Fibroblast of lung (primary cell): Measurements from ENCODE around the gene ASXL1. TPM values are rescaled to one million over a fixed set of nuclear protein-coding genes. Genes with fewer than 3 reads are reported as not detected.
A peak's percentile ranks its signal among the peaks of the same experiment; 100 is the strongest.
"Not testable (repeated sequence)": the region's sequence is repeated elsewhere in the genome, so short reads cannot be mapped to it uniquely, and the experiment has no call there.

Source experiments
- DNase-seq, 2 donors: peaks; one replicate each; pipeline versions ENCODE4 v3.0.0 to v3.0.0-alpha.2; 2010; ENCODE audit warnings: low read depth in 2 of 2
- H2AFZ ChIP-seq: 2 replicates; pipeline ENCODE4 v1.5.1; 2012; ENCODE audit warnings: low read length, control low read depth, inconsistent platforms
- H3K27ac ChIP-seq: 2 replicates; pipeline ENCODE4 v1.5.1; 2011; ENCODE audit warnings: low read length, control low read depth; ENCODE audit not compliant: insufficient read depth
- H3K27me3 ChIP-seq: 2 replicates; pipeline ENCODE4 v1.5.1; 2011; ENCODE audit warnings: mild to moderate bottlenecking, low read length; ENCODE audit not compliant: control insufficient read depth, insufficient read depth
- H3K36me3 ChIP-seq: 2 replicates; pipeline ENCODE4 v1.5.1; 2011; ENCODE audit warnings: low read length; ENCODE audit not compliant: control insufficient read depth, insufficient read depth
- H3K4me1 ChIP-seq: 2 replicates; pipeline ENCODE4 v1.5.1; 2011; ENCODE audit warnings: low read length; ENCODE audit not compliant: control insufficient read depth, insufficient read depth; ENCODE audit errors: extremely low read depth
- H3K4me2 ChIP-seq: 2 replicates; pipeline ENCODE4 v1.5.1; 2011; ENCODE audit warnings: low read length, control low read depth; ENCODE audit not compliant: insufficient read depth; ENCODE audit errors: extremely low read depth
- H3K4me3 ChIP-seq, 4 experiments: fragments of 200-600 bp in 1 of 4; sonication (generic) in 1 of 4; replicated peaks in 1 of 4; 2 replicates each; pipeline ENCODE4 v1.5.1; 2011 to 2016; ENCODE audit warnings: low read length in 4 of 4, low read depth in 3 of 4, mild to moderate bottlenecking in 3 of 4, control low read depth in 2 of 4, inconsistent platforms in 1 of 4, mixed read lengths in 1 of 4; ENCODE audit not compliant: insufficient read depth in 1 of 4; ENCODE audit errors: control extremely low read depth in 1 of 4
- H3K79me2 ChIP-seq: 2 replicates; pipeline ENCODE4 v1.5.1; 2012; ENCODE audit warnings: mild to moderate bottlenecking, low read length, inconsistent platforms; ENCODE audit not compliant: control insufficient read depth, insufficient read depth
- H3K9ac ChIP-seq: 2 replicates; pipeline ENCODE4 v1.5.1; 2011; ENCODE audit warnings: mild to moderate bottlenecking, low read length, control low read depth; ENCODE audit not compliant: insufficient read depth
- H3K9me3 ChIP-seq: 2 replicates; pipeline ENCODE4 v1.5.1; 2012; ENCODE audit warnings: low read depth, low read length; ENCODE audit not compliant: control insufficient read depth, insufficient read depth
- H4K20me1 ChIP-seq: 2 replicates; pipeline ENCODE4 v1.5.1; 2011; ENCODE audit warnings: low read length; ENCODE audit not compliant: control insufficient read depth, insufficient read depth; ENCODE audit errors: extremely low read depth
- CTCF ChIP-seq, 2 donors: IDR thresholded peaks in 1 of 2; conservative IDR thresholded peaks in 1 of 2; 1 replicate in 1 of 2; 2 replicates in 1 of 2; pipeline ENCODE4 v1.5.1; 2011 to 2012; ENCODE audit warnings: low read length in 2 of 2, control low read depth in 1 of 2, inconsistent platforms in 1 of 2, low read depth in 1 of 2, mild to moderate bottlenecking in 1 of 2
- EZH2 ChIP-seq: IDR thresholded peaks from 2 replicates; pipeline ENCODE4 v1.5.1; 2012; ENCODE audit warnings: low read length, control low read depth, mild to moderate bottlenecking; ENCODE audit errors: missing control alignments
- polyA plus RNA-seq, 2 donors: library from polyadenylated mRNA; depleted of rRNA in 1 of 2; stranded (reverse) in 1 of 2; unstranded in 1 of 2; fragments of >200 nt; gene quantifications; 2 replicates each; pipeline ENCODE4 v1.2.1, GENCODE V29; 2011 to 2012; ENCODE audit warnings: missing spikeins in 1 of 2
- total RNA-seq: library from RNA; depleted of rRNA; stranded (reverse); fragments of >200 nt; gene quantifications from 2 replicates; pipeline ENCODE4 v1.2.1, GENCODE V29; 2014

Gene ASXL1
- total and polyA plus RNA-seq, 2 donors (not counting 1 experiment from before 2014, with no cell fraction given), result 38.0 to 41.1 TPM

- peaks cover 10% of the 10 kb centered on the region for H3K79me2 ChIP-seq
- DNase-seq, result peak; percentile 62 to 76
- no peaks in the 10 kb centered on the region for H4K20me1 ChIP-seq
- TF ChIP-seq CTCF (conservative IDR thresholded peaks at IDR 0.05 in 1 of 2, IDR thresholded peaks at IDR 0.05 in 1 of 2; ENCODE audit: low read depth in 1 of 2, low read length in 2 of 2), result no peak
- TF ChIP-seq EZH2, result no peak
- H3K4me1 ChIP-seq, result peaks cover 24% of the 10 kb centered on the region
- H3K27ac ChIP-seq, result no peak overlapping the region
- H3K36me3 ChIP-seq, result no peaks in the 10 kb centered on the region
- H3K4me2 ChIP-seq, result peak overlapping the region; percentile 40
- no peak overlapping the region for H3K9ac ChIP-seq
- no peak overlapping the region for H2AFZ ChIP-seq
- no peaks in the 10 kb centered on the region for H3K27me3 ChIP-seq
- no peaks in the 10 kb centered on the region for H3K9me3 ChIP-seq
- H3K4me3 ChIP-seq, result no peak overlapping the region
Measured at GRCh38 chr20:32354592-32355416, 3.3 kb upstream of the ASXL1 start.

- Histone ChIP-seq H3K36me3 (no peaks in the 10 kb centered on the region), H3K4me2 (peak overlapping the region; percentile 33), H3K9me3 (no peaks in the 10 kb centered on the region), H2AFZ (no peak overlapping the region), H3K79me2 (peaks cover 17% of the 10 kb centered on the region), H4K20me1 (no peaks in the 10 kb centered on the region), H3K27ac (peak overlapping the region; percentile 97), H3K4me1 (peaks cover 24% of the 10 kb centered on the region), H3K4me3 (no peak overlapping the region), H3K27me3 (no peaks in the 10 kb centered on the region), H3K9ac (no peak overlapping the region)
- DNase-seq, result no peak
- no peak for TF ChIP-seq CTCF (conservative IDR thresholded peaks at IDR 0.05 in 1 of 2, IDR thresholded peaks at IDR 0.05 in 1 of 2; ENCODE audit: low read depth in 1 of 2, low read length in 2 of 2)
- no peak for TF ChIP-seq EZH2
Measured at GRCh38 chr20:32355417-32355841, 2.7 kb upstream of the ASXL1 start.

- not testable (repeated sequence) for H3K27me3 ChIP-seq, H2AFZ ChIP-seq, H3K36me3 ChIP-seq, H3K9ac ChIP-seq, H3K9me3 ChIP-seq, H3K4me3 ChIP-seq, H4K20me1 ChIP-seq
- H3K27ac ChIP-seq, result peak overlapping the region; percentile 97
- peak overlapping the region; percentile 33 for H3K4me2 ChIP-seq
- DNase-seq, result peak; percentile 60 to 86
- H3K4me1 ChIP-seq, result peaks cover 27% of the 10 kb centered on the region
- H3K79me2 ChIP-seq, result peaks cover 23% of the 10 kb centered on the region
Measured at GRCh38 chr20:32355907-32356621, 2.1 kb upstream of the ASXL1 start.
